Measurements from ENCODE around the gene KCNJ14.

KCNJ14 gene

DNA sequence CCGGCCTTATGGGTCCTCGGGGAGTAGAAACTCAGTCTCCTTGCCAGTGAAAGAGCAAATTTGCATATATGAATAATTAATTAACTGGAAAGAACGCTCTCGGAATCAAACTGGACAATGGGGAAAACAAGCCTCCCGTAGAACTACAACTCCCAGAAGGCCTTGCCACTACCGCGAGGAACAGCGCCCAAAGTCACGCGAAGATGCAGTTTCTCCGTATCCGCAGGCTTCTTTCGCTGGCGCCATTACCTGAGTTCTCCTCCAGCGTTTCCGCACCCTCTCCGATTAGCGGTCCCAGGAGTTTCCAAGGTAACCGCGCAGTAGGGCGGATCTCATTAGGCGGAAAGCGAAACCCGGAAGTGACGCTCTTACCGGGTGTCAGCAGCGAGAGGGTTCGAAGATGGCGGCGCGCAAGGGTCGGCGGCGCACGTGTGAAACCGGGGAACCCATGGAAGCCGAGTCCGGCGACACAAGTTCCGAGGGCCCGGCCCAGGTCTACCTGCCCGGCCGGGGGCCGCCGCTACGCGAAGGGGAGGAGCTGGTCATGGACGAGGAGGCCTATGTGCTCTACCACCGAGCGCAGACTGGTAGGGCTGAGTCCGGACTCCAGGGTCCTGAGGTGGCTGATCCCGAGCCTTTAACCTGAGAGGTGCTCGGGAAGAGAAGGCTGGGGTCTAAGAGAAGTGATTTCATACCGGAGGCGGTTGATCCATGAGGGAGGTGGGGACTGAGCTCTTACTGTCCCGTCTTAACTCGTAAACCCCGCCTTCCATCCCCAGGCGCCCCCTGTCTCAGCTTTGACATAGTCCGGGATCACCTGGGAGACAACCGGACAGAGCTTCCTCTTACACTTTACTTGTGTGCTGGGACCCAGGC is 9.5 kb upstream of the KCNJ14 start, which contains the start of gene GRWD1:
TSS of gene GRWD1 (plus strand) at position 378 of the 876 bp plus-strand sequence. CDS start at position 401, 23 bp downstream.
- H3K9ac ChIP-seq (ENCODE audit: low read length): peak within 1 kb of the TSS; percentile 95
- no peaks in the 10 kb centered on the region for H3K27me3 ChIP-seq (ENCODE audit: control insufficient read depth in 1 of 2, insufficient read depth in 1 of 2, low read length in 2 of 2)
- peak within 1 kb of the TSS; percentile 91 for H2AK5ac ChIP-seq (ENCODE audit: low read length, severe bottlenecking)
- H4K8ac ChIP-seq (ENCODE audit: low read length): peak within 1 kb of the TSS; percentile 4
- peaks cover 35 to 41% of the 10 kb centered on the region in 2 experiments for H3K36me3 ChIP-seq (ENCODE audit: control insufficient read depth in 1 of 2, insufficient read depth in 2 of 2, low read depth in 1 of 2, low read length in 2 of 2)
- no peak within 1 kb of the TSS for H2BK12ac ChIP-seq (ENCODE audit: low read length in 2 of 2)
- H2AFZ ChIP-seq (ENCODE audit: low read depth, low read length): peak within 1 kb of the TSS; percentile 94
- no peak within 1 kb of the TSS for H3K23ac ChIP-seq (ENCODE audit: low read length in 2 of 2)
- DNase-seq: peak; percentile 98
- H3K14ac ChIP-seq (ENCODE audit: low read length in 2 of 2): peak within 1 kb of the TSS in 1 of 2 experiments; percentile 79
- H4K91ac ChIP-seq (ENCODE audit: low read length): peak within 1 kb of the TSS; percentile 65
- H2BK120ac ChIP-seq (ENCODE audit: low read depth, low read length): no peak within 1 kb of the TSS
- H3K79me1 ChIP-seq (replicated peaks; ENCODE audit: low read length, poor library complexity, severe bottlenecking): peaks cover 41% of the 10 kb centered on the region
- H3K9me3 ChIP-seq (ENCODE audit: control insufficient read depth, low read length): no peaks in the 10 kb centered on the region
- H3K4me2 ChIP-seq (ENCODE audit: low read length, poor library complexity, severe bottlenecking): peak within 1 kb of the TSS; percentile 96
- no peak within 1 kb of the TSS for H2BK5ac ChIP-seq (ENCODE audit: low read depth, low read length, poor library complexity, severe bottlenecking)
- H3K27ac ChIP-seq (ENCODE audit: low read length, poor library complexity, severe bottlenecking): peak within 1 kb of the TSS; percentile 81
- under 1% methylated on average over 61 of the region's 61 CpGs for WGBS
- H3K18ac ChIP-seq (ENCODE audit: low read depth in 1 of 2, low read length in 2 of 2): peak within 1 kb of the TSS; percentile 25 to 69
- H3K4ac ChIP-seq (ENCODE audit: low read depth in 1 of 2, low read length in 2 of 2): peak within 1 kb of the TSS; percentile 27 to 55
- peaks cover 18% of the 10 kb centered on the region for H3K4me1 ChIP-seq (ENCODE audit: control insufficient read depth, insufficient read depth, low read depth, low read length)
- H2BK15ac ChIP-seq (ENCODE audit: low read depth, poor library complexity, severe bottlenecking): peak within 1 kb of the TSS; percentile 82
- peak within 1 kb of the TSS; percentile 89 to 98 for H3K4me3 ChIP-seq (ENCODE audit: insufficient read depth in 1 of 2, low read depth in 1 of 2, low read length in 2 of 2)

- H2BK12ac ChIP-seq (ENCODE audit: low read length in 2 of 2): no peak overlapping the region
- no peak overlapping the region for H2BK15ac ChIP-seq (ENCODE audit: low read depth, poor library complexity, severe bottlenecking)
- no peaks in the 10 kb centered on the region for H3K27me3 ChIP-seq (ENCODE audit: control insufficient read depth in 1 of 2, insufficient read depth in 1 of 2, low read length in 2 of 2)
- H4K91ac ChIP-seq (ENCODE audit: low read length): peak overlapping the region; percentile 53
- no peak overlapping the region for H2BK120ac ChIP-seq (ENCODE audit: low read depth, low read length)
- H3K4me2 ChIP-seq (ENCODE audit: low read length, poor library complexity, severe bottlenecking): peak overlapping the region; percentile 96
- no peaks in the 10 kb centered on the region for H3K9me3 ChIP-seq (ENCODE audit: control insufficient read depth, low read length)
- peaks cover 48% of the 10 kb centered on the region for H3K79me1 ChIP-seq (replicated peaks; ENCODE audit: low read length, poor library complexity, severe bottlenecking)
- H3K4me1 ChIP-seq (ENCODE audit: control insufficient read depth, insufficient read depth, low read depth, low read length): peaks cover 20% of the 10 kb centered on the region
- no peak overlapping the region for H3K27ac ChIP-seq (ENCODE audit: low read length, poor library complexity, severe bottlenecking)
- no peak overlapping the region for H2AK5ac ChIP-seq (ENCODE audit: low read length, severe bottlenecking)
- H3K9ac ChIP-seq (ENCODE audit: low read length): peak overlapping the region; percentile 95
- H2BK5ac ChIP-seq (ENCODE audit: low read depth, low read length, poor library complexity, severe bottlenecking): no peak overlapping the region
- no peak overlapping the region for H3K4ac ChIP-seq (ENCODE audit: low read depth in 1 of 2, low read length in 2 of 2)
- no peak overlapping the region for H3K18ac ChIP-seq (ENCODE audit: low read depth in 1 of 2, low read length in 2 of 2)
- WGBS: 85% methylated on average over 5 of the region's 7 CpGs
- no peak for DNase-seq
- H3K14ac ChIP-seq (ENCODE audit: low read length in 2 of 2): no peak overlapping the region
- H3K23ac ChIP-seq (ENCODE audit: low read length in 2 of 2): no peak overlapping the region
- H4K8ac ChIP-seq (ENCODE audit: low read length): no peak overlapping the region
- peak overlapping the region; percentile 89 to 98 for H3K4me3 ChIP-seq (ENCODE audit: insufficient read depth in 1 of 2, low read depth in 1 of 2, low read length in 2 of 2)
- H3K36me3 ChIP-seq (ENCODE audit: control insufficient read depth in 1 of 2, insufficient read depth in 2 of 2, low read depth in 1 of 2, low read length in 2 of 2): peaks cover 43 to 47% of the 10 kb centered on the region in 2 experiments
- H2AFZ ChIP-seq (ENCODE audit: low read depth, low read length): no peak overlapping the region
These were observed 8.8 kb upstream of the KCNJ14 start for GRCh38 chr19:48446579-48446978.

GRCh38 chr19:48448563-48448962 is 6.8 kb upstream of the KCNJ14 start:
- H3K4me1 ChIP-seq (ENCODE audit: control insufficient read depth, insufficient read depth, low read depth, low read length): peaks cover 17% of the 10 kb centered on the region

GRCh38 chr19:48450441-48450840 is 4.9 kb upstream of the KCNJ14 start:
- H3K79me1 ChIP-seq (replicated peaks; ENCODE audit: low read length, poor library complexity, severe bottlenecking): peaks cover 58% of the 10 kb centered on the region
- no peak overlapping the region for H3K4ac ChIP-seq (ENCODE audit: low read depth in 1 of 2, low read length in 2 of 2)
- H3K27me3 ChIP-seq (ENCODE audit: control insufficient read depth in 1 of 2, insufficient read depth in 1 of 2, low read length in 2 of 2): no peaks in the 10 kb centered on the region
- H3K36me3 ChIP-seq (ENCODE audit: control insufficient read depth in 1 of 2, insufficient read depth in 2 of 2, low read depth in 1 of 2, low read length in 2 of 2): peaks cover 72 to 76% of the 10 kb centered on the region in 2 experiments
- H2BK120ac ChIP-seq (ENCODE audit: low read depth, low read length): no peak overlapping the region
- H2BK5ac ChIP-seq (ENCODE audit: low read depth, low read length, poor library complexity, severe bottlenecking): no peak overlapping the region
- no peak overlapping the region for H2BK12ac ChIP-seq (ENCODE audit: low read length in 2 of 2)
- no peak overlapping the region for H3K9ac ChIP-seq (ENCODE audit: low read length)
- H3K4me3 ChIP-seq (ENCODE audit: insufficient read depth in 1 of 2, low read depth in 1 of 2, low read length in 2 of 2): no peak overlapping the region
- H3K23ac ChIP-seq (ENCODE audit: low read length in 2 of 2): no peak overlapping the region
- no peak overlapping the region for H3K4me2 ChIP-seq (ENCODE audit: low read length, poor library complexity, severe bottlenecking)
- H4K91ac ChIP-seq (ENCODE audit: low read length): peak overlapping the region; percentile 45
- no peak overlapping the region for H2AFZ ChIP-seq (ENCODE audit: low read depth, low read length)
- 97% methylated on average over 23 of the region's 23 CpGs for WGBS
- H4K8ac ChIP-seq (ENCODE audit: low read length): no peak overlapping the region
- H3K9me3 ChIP-seq (ENCODE audit: control insufficient read depth, low read length): no peaks in the 10 kb centered on the region
- no peak overlapping the region for H3K18ac ChIP-seq (ENCODE audit: low read depth in 1 of 2, low read length in 2 of 2)
- H2AK5ac ChIP-seq (ENCODE audit: low read length, severe bottlenecking): no peak overlapping the region
- no peak overlapping the region for H3K27ac ChIP-seq (ENCODE audit: low read length, poor library complexity, severe bottlenecking)
- H3K4me1 ChIP-seq (ENCODE audit: control insufficient read depth, insufficient read depth, low read depth, low read length): peaks cover 11% of the 10 kb centered on the region
- no peak overlapping the region for H3K14ac ChIP-seq (ENCODE audit: low read length in 2 of 2)
- DNase-seq: no peak
- no peak overlapping the region for H2BK15ac ChIP-seq (ENCODE audit: low read depth, poor library complexity, severe bottlenecking)

More at GRCh38 chr19:48448563-48448962, 6.8 kb upstream of the KCNJ14 start:
- H3K9ac ChIP-seq (ENCODE audit: low read length): peak overlapping the region; percentile 11
- no peak overlapping the region for H4K8ac ChIP-seq (ENCODE audit: low read length)
- no peaks in the 10 kb centered on the region for H3K27me3 ChIP-seq (ENCODE audit: control insufficient read depth in 1 of 2, insufficient read depth in 1 of 2, low read length in 2 of 2)
- H3K23ac ChIP-seq (ENCODE audit: low read length in 2 of 2): no peak overlapping the region
- no peak overlapping the region for H2AFZ ChIP-seq (ENCODE audit: low read depth, low read length)
- 98% methylated on average over 4 of the region's 4 CpGs for WGBS
- H2AK5ac ChIP-seq (ENCODE audit: low read length, severe bottlenecking): no peak overlapping the region
- H3K4me3 ChIP-seq (ENCODE audit: insufficient read depth in 1 of 2, low read depth in 1 of 2, low read length in 2 of 2): no peak overlapping the region
- no peak overlapping the region for H3K27ac ChIP-seq (ENCODE audit: low read length, poor library complexity, severe bottlenecking)
- H2BK15ac ChIP-seq (ENCODE audit: low read depth, poor library complexity, severe bottlenecking): no peak overlapping the region
- H4K91ac ChIP-seq (ENCODE audit: low read length): no peak overlapping the region
- peaks cover 52% of the 10 kb centered on the region for H3K79me1 ChIP-seq (replicated peaks; ENCODE audit: low read length, poor library complexity, severe bottlenecking)
- H3K36me3 ChIP-seq (ENCODE audit: control insufficient read depth in 1 of 2, insufficient read depth in 2 of 2, low read depth in 1 of 2, low read length in 2 of 2): peaks cover 58 to 59% of the 10 kb centered on the region in 2 experiments
- H2BK120ac ChIP-seq (ENCODE audit: low read depth, low read length): no peak overlapping the region
- no peak overlapping the region for H2BK5ac ChIP-seq (ENCODE audit: low read depth, low read length, poor library complexity, severe bottlenecking)
- no peak overlapping the region for H3K18ac ChIP-seq (ENCODE audit: low read depth in 1 of 2, low read length in 2 of 2)
- no peak overlapping the region for H3K4ac ChIP-seq (ENCODE audit: low read depth in 1 of 2, low read length in 2 of 2)
- no peak overlapping the region for H3K4me2 ChIP-seq (ENCODE audit: low read length, poor library complexity, severe bottlenecking)
- no peak overlapping the region for H3K14ac ChIP-seq (ENCODE audit: low read length in 2 of 2)
- H3K9me3 ChIP-seq (ENCODE audit: control insufficient read depth, low read length): no peaks in the 10 kb centered on the region
- no peak overlapping the region for H2BK12ac ChIP-seq (ENCODE audit: low read length in 2 of 2)
- DNase-seq: no peak
